ENCODE data around the gene NAV3. TPM values are rescaled to one million over a fixed set of nuclear protein-coding genes. Genes with fewer than 3 reads are reported as not detected.

Gene NAV3
- total and polyA plus RNA-seq, 2 donors (not counting 1 experiment from before 2014, with no cell fraction given), result not detected

DNA sequence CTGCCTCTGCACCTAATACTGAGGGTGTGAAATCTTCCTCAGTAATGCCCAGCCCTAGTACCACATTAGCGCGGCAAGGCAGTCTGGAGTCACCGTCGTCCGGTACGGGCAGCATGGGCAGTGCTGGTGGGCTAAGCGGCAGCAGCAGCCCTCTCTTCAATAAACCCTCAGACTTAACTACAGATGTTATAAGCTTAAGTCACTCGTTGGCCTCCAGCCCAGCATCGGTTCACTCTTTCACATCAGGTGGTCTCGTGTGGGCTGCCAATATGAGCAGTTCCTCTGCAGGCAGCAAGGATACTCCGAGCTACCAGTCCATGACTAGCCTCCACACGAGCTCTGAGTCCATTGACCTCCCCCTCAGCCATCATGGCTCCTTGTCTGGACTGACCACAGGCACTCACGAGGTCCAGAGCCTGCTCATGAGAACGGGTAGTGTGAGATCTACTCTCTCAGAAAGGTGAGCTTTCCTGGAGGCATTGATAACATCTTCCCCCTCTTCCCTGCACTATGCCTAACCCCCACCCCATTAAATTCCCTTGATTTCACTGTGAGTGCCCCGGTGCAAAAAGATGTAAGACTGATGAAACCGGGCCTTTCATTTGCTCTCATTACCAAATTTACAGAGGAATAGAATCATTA lies 291.4 kb downstream of the NAV3 start:
- Mint-ChIP-seq H3K4me3 (no peak overlapping the region), H3K27me3 (no peaks in the 10 kb centered on the region), H3K27ac (no peak overlapping the region), H3K9me3 (ENCODE audit: insufficient read depth) (no peaks in the 10 kb centered on the region), H3K4me1 (no peaks in the 10 kb centered on the region)
- DNase-seq (no peak), ATAC-seq (ENCODE audit: low read depth) (no peak)
- intact Hi-C loops (cut with micrococcal nuclease), result no loop called here
- no peaks in the 10 kb centered on the region for H3K9me3 ChIP-seq (ENCODE audit: control extremely low read depth in 1 of 3, control insufficient read depth in 2 of 3, insufficient read depth in 1 of 3, low read length in 2 of 3)
- H3K4me3 ChIP-seq (ENCODE audit: control extremely low read depth in 1 of 5, extremely low read depth in 1 of 5, insufficient read depth in 1 of 5, low read depth in 2 of 5, low read length in 4 of 5), result no peak overlapping the region
- 86% methylated on average over 14 of the region's 16 CpGs for WGBS (ENCODE audit: insufficient coverage)
- H3K4me1 ChIP-seq (ENCODE audit: control insufficient read depth in 2 of 2, insufficient read depth in 2 of 2, low read length in 2 of 2), result no peaks in the 10 kb centered on the region
- no peak overlapping the region for H2AFZ ChIP-seq (ENCODE audit: insufficient read depth, low read depth, low read length, poor library complexity, severe bottlenecking)
- POLR2A ChIA-PET, result no interaction called here
- no peak for TF ChIP-seq CTCF (IDR thresholded peaks at IDR 0.05)
- TF ChIP-seq EZH2 (IDR thresholded peaks at IDR 0.05; ENCODE audit: borderline replicate concordance, insufficient read depth, low read depth, low read length, poor library complexity, severe bottlenecking), result no peak
- CTCF ChIA-PET, result no interaction called here
- no peaks in the 10 kb centered on the region for H3K27me3 ChIP-seq (replicated peaks in 1 of 4; ENCODE audit: control extremely low read depth in 1 of 4, control insufficient read depth in 3 of 4, insufficient read depth in 4 of 4, low read length in 3 of 4)
- no peak overlapping the region for H3K9ac ChIP-seq (ENCODE audit: low read length)
- H4K20me1 ChIP-seq (ENCODE audit: control insufficient read depth, insufficient read depth, low read length, poor library complexity, severe bottlenecking), result no peaks in the 10 kb centered on the region
- no peak overlapping the region for H3K27ac ChIP-seq (ENCODE audit: low read length in 2 of 2)
- no peaks in the 10 kb centered on the region for H3K79me2 ChIP-seq (ENCODE audit: control insufficient read depth, insufficient read depth, low read length)
- no peaks in the 10 kb centered on the region for H3K36me3 ChIP-seq (replicated peaks in 1 of 2; ENCODE audit: control extremely low read depth in 1 of 2, control insufficient read depth in 1 of 2, extremely low read depth in 1 of 2, insufficient read depth in 2 of 2, low read length in 1 of 2)
- no peak overlapping the region for H3K4me2 ChIP-seq (replicated peaks; ENCODE audit: low read depth, low read length, poor library complexity, severe bottlenecking)

- CTCF ChIA-PET, result no interaction called here
- no peak for ATAC-seq (ENCODE audit: low read depth)
These were observed 297.5 kb downstream of the NAV3 start for GRCh38 chr12:78128211-78128610.

More at GRCh38 chr12:78128211-78128610, 297.5 kb downstream of the NAV3 start:
- no peaks in the 10 kb centered on the region for H3K9me3 ChIP-seq (ENCODE audit: control extremely low read depth in 1 of 3, control insufficient read depth in 2 of 3, insufficient read depth in 1 of 3, low read length in 2 of 3)
- no peak overlapping the region for H2AFZ ChIP-seq (ENCODE audit: insufficient read depth, low read depth, low read length, poor library complexity, severe bottlenecking)
- Mint-ChIP-seq H3K4me1 (no peaks in the 10 kb centered on the region), H3K4me3 (no peak overlapping the region), H3K27ac (no peak overlapping the region), H3K27me3 (no peaks in the 10 kb centered on the region), H3K9me3 (ENCODE audit: insufficient read depth) (no peaks in the 10 kb centered on the region)
- no peaks in the 10 kb centered on the region for H3K79me2 ChIP-seq (ENCODE audit: control insufficient read depth, insufficient read depth, low read length)
- TF ChIP-seq CTCF (IDR thresholded peaks at IDR 0.05), result no peak
- no peak for TF ChIP-seq EZH2 (IDR thresholded peaks at IDR 0.05; ENCODE audit: borderline replicate concordance, insufficient read depth, low read depth, low read length, poor library complexity, severe bottlenecking)
- H3K4me3 ChIP-seq (ENCODE audit: control extremely low read depth in 1 of 5, extremely low read depth in 1 of 5, insufficient read depth in 1 of 5, low read depth in 2 of 5, low read length in 4 of 5), result no peak overlapping the region
- intact Hi-C loops (cut with micrococcal nuclease), result no loop called here
- H3K4me1 ChIP-seq (ENCODE audit: control insufficient read depth in 2 of 2, insufficient read depth in 2 of 2, low read length in 2 of 2), result no peaks in the 10 kb centered on the region
- no peaks in the 10 kb centered on the region for H4K20me1 ChIP-seq (ENCODE audit: control insufficient read depth, insufficient read depth, low read length, poor library complexity, severe bottlenecking)
- no peaks in the 10 kb centered on the region for H3K27me3 ChIP-seq (replicated peaks in 1 of 4; ENCODE audit: control extremely low read depth in 1 of 4, control insufficient read depth in 3 of 4, insufficient read depth in 4 of 4, low read length in 3 of 4)
- 58% methylated on average over 1 of the region's 2 CpGs for WGBS (ENCODE audit: insufficient coverage)
- H3K27ac ChIP-seq (ENCODE audit: low read length in 2 of 2), result no peak overlapping the region
- no peaks in the 10 kb centered on the region for H3K36me3 ChIP-seq (replicated peaks in 1 of 2; ENCODE audit: control extremely low read depth in 1 of 2, control insufficient read depth in 1 of 2, extremely low read depth in 1 of 2, insufficient read depth in 2 of 2, low read length in 1 of 2)
- no peak overlapping the region for H3K9ac ChIP-seq (ENCODE audit: low read length)
- POLR2A ChIA-PET, result no interaction called here
- no peak overlapping the region for H3K4me2 ChIP-seq (replicated peaks; ENCODE audit: low read depth, low read length, poor library complexity, severe bottlenecking)
- DNase-seq, result no peak
